Activated CD8-positive, alpha-beta T cell treated with anti-CD3 and anti-CD28 coated beads for 36 hours (primary cell): ENCODE measurements around the gene MYG1. TPM values are rescaled to one million over a fixed set of nuclear protein-coding genes. Genes with fewer than 3 reads are reported as not detected.

Experiments used
- ATAC-seq: fragments of 200-7000 bp; cut with Tn5 transposase; one replicate; pipeline ENCODE4 v1.10.0; 2021; ENCODE audit warnings: mild to moderate bottlenecking, moderate library complexity
- CTCF ChIA-PET: fragments of 350-600 bp; sonication (Branson Sonifier 250); formaldehyde crosslinking; loops from one replicate; lab custom pipeline; 2021; ENCODE audit warnings: antibody characterized with exemption; lab: Charles Lee
- POLR2A ChIA-PET: fragments of 350-600 bp; sonication (Branson Sonifier 250); formaldehyde crosslinking; loops from one replicate; lab custom pipeline; 2021; ENCODE audit warnings: antibody characterized with exemption; lab: Charles Lee
- DNase-seq: peaks from one replicate; pipeline ENCODE4 v3.0.0-alpha.2; 2020
- H3K27ac Mint-ChIP-seq: one replicate; pipeline ENCODE4 v1.8.0; 2021; ENCODE audit warnings: mild to moderate bottlenecking, mixed read lengths
- H3K27me3 Mint-ChIP-seq: one replicate; pipeline ENCODE4 v1.8.0; 2021; ENCODE audit warnings: mixed read lengths
- H3K36me3 Mint-ChIP-seq: one replicate; pipeline ENCODE4 v1.8.0; 2021; ENCODE audit warnings: low read depth, mixed read lengths
- H3K4me1 Mint-ChIP-seq: one replicate; pipeline ENCODE4 v1.8.0; 2021; ENCODE audit warnings: low read depth, mixed read lengths
- H3K4me3 Mint-ChIP-seq: one replicate; pipeline ENCODE4 v1.8.0; 2021; ENCODE audit warnings: mild to moderate bottlenecking, moderate library complexity, mixed read lengths
- H3K9me3 Mint-ChIP-seq: one replicate; pipeline ENCODE4 v1.8.0; 2021; ENCODE audit warnings: mixed read lengths
- intact Hi-C: fragments of 100-400 bp; cut with micrococcal nuclease; formaldehyde crosslinking; loops from one replicate; pipeline ENCODE4 v1.10.0; 2022
- total RNA-seq, 2 experiments: library from RNA; stranded (reverse); gene quantifications; one replicate each; pipeline ENCODE4 v1.2.3, GENCODE V29; 2021
- TF ChIP-seq, protein P1 (sequence below): fragments of 200-600 bp; IDR thresholded peaks from one replicate; pipeline ENCODE4 v1.8.0; 2022; ENCODE audit warnings: antibody characterized with exemption, mild to moderate bottlenecking

MYG1 gene, protein sequence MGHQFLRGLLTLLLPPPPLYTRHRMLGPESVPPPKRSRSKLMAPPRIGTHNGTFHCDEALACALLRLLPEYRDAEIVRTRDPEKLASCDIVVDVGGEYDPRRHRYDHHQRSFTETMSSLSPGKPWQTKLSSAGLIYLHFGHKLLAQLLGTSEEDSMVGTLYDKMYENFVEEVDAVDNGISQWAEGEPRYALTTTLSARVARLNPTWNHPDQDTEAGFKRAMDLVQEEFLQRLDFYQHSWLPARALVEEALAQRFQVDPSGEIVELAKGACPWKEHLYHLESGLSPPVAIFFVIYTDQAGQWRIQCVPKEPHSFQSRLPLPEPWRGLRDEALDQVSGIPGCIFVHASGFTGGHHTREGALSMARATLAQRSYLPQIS
- 10 to 100 TPM; 69.5 to 70.9 TPM for total RNA-seq

DNA sequence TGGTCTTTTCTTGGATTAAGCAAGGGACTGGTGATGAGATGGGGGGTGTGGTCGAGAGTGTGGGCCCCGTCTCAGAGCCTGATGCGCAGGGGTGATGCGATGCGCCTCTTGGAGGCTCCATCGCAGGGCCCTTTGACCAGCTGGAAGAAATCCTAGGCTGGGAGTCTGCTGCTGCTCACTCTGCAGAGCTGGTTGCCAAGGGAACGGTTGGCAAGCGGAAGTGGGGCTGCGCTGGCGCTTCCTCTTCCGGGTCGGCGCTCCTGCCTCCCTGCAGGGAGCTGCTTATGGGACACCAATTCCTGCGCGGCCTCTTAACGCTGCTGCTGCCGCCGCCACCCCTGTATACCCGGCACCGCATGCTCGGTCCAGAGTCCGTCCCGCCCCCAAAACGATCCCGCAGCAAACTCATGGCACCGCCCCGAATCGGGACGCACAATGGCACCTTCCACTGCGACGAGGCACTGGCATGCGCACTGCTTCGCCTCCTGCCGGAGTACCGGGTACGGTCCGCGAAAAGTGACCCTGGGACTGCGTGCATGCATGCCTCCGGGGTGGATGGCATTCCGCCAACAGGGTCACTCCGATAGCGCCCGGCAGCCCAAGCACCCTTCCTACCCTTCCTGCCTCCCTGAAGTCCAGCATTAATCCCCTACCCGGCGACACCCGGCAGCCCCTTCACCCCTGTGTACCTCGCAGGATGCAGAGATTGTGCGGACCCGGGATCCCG lies at the start of gene MYG1:
Gene MYG1, plus strand, starts transcription at position 242 of the 727 bp plus-strand sequence. Its CDS starts 43 bp downstream, at position 285.
- TF ChIP-seq, protein P1, sequence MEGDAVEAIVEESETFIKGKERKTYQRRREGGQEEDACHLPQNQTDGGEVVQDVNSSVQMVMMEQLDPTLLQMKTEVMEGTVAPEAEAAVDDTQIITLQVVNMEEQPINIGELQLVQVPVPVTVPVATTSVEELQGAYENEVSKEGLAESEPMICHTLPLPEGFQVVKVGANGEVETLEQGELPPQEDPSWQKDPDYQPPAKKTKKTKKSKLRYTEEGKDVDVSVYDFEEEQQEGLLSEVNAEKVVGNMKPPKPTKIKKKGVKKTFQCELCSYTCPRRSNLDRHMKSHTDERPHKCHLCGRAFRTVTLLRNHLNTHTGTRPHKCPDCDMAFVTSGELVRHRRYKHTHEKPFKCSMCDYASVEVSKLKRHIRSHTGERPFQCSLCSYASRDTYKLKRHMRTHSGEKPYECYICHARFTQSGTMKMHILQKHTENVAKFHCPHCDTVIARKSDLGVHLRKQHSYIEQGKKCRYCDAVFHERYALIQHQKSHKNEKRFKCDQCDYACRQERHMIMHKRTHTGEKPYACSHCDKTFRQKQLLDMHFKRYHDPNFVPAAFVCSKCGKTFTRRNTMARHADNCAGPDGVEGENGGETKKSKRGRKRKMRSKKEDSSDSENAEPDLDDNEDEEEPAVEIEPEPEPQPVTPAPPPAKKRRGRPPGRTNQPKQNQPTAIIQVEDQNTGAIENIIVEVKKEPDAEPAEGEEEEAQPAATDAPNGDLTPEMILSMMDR: no peak
- peak; percentile 73 for ATAC-seq
- peaks cover 64% of the 10 kb centered on the region for H3K4me1 Mint-ChIP-seq
- intact Hi-C loops: no loop called here
- ChIA-PET POLR2A (interaction anchor here (0.6 to 2.9 kb wide), 16 partner anchors 8 to 218 kb away, joined by 3 to 16 read pairs (median 4); partner anchors contain the start of genes AAAS, CSAD, TARBP2 and ZNF740), CTCF (interaction anchor here (0.9 to 14.0 kb wide), 10 partner anchors 11 to 201 kb away, joined by 3 to 143 read pairs (median 4); partner anchors contain the start of gene AAAS)
- no peaks in the 10 kb centered on the region for H3K9me3 Mint-ChIP-seq
- peaks cover 69% of the 10 kb centered on the region for H3K36me3 Mint-ChIP-seq
- peak within 1 kb of the TSS; percentile 90 for H3K4me3 Mint-ChIP-seq
- no peaks in the 10 kb centered on the region for H3K27me3 Mint-ChIP-seq
- H3K27ac Mint-ChIP-seq: peak within 1 kb of the TSS; percentile 91
- DNase-seq: peak; percentile 89

DNA sequence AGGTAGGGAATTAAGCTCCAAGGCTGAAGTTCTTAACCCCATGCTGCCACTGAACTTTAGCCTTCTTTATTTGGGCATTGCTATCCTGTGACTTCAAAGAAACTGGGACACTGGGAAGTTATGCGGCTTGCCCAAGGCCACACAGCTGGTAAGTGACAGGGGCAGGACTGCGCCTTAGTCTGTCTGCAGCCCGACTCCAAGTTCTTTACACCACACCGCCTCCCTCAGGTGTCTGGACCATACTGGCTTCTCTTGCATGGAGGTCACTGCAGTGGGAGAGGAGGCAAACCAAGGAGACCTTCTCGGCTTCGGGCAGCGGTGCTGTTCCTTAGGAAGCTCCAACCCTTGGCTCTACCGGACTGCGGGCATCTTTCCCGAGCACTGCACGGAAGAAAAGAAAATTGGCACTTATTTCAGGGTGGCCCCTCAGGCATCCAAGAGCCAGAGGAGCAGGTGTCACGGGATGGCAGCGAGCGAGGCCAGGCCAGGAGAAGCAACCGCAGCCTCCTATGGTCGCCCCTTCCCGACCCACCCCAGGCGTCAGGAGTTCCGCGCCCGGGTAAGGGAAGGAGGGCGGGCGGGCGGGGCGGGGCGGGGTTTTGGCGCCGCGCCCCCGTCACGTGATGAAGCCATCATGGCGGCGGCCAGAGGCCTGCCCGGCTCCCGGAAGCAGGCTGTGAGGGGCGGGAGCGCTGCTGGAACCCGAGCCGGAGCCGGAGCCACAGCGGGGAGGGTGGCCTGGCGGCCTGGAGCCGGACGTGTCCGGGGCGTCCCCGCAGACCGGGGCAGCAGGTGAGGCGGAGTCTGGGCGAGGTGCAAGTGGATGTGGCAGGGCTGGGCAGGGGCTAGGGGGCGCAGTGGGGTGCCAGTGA lies 47.8 kb upstream of the MYG1 start:
- peaks cover 11% of the 10 kb centered on the region for H3K36me3 Mint-ChIP-seq
- TF ChIP-seq, protein P1: peak; percentile 47
- DNase-seq (peak; percentile 81), ATAC-seq (peak; percentile 90)
- CTCF ChIA-PET: interaction anchor here (0.6 to 6.4 kb wide), 21 partner anchors 9 to 121 kb away, joined by 3 to 100 read pairs (median 4); partner anchors contain the start of genes CSAD, ESPL1, ITGB7 and MYG1
- intact Hi-C loops: loop anchor here (2.0 kb wide), 1 partner anchor 37 kb away; no protein-coding TSS in a partner anchor
- H3K27me3 Mint-ChIP-seq: no peaks in the 10 kb centered on the region
- H3K9me3 Mint-ChIP-seq: no peaks in the 10 kb centered on the region
- peak overlapping the region; percentile 95 for H3K27ac Mint-ChIP-seq
- POLR2A ChIA-PET: interaction anchor here (0.5 to 2.0 kb wide), 16 partner anchors 10 to 172 kb away, joined by 3 to 8 read pairs (median 4); partner anchors contain the start of genes ESPL1, ITGB7, RARG and SPRYD3
- peak overlapping the region; percentile 83 for H3K4me3 Mint-ChIP-seq
- peaks cover 39% of the 10 kb centered on the region for H3K4me1 Mint-ChIP-seq

DNA sequence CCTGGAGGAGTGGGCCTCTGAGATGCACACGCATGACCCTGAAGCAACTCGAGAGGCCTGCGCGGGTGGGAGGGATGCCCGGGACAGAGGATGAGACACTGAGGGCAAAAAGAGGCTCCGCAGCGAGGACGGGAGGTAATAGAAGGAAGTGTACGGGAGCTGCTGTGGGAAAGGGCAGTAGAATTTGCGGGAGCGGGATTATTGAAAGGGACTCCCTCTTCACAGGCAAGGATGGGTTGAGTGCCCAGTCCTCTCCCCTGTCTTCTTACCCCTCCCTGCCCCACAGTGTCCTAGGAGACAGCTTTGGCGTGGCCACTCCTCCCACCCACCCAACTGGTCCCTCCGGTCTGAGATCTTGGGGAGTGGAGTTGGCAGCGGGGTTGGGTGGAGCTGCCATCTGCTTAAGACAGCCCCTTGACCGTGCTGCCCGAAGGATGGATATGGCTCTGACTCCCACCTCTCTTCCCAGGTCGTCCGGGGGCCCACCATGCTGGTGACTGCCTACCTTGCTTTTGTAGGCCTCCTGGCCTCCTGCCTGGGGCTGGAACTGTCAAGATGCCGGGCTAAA lies 47.1 kb upstream of the MYG1 start:
- H3K4me1 Mint-ChIP-seq: peaks cover 39% of the 10 kb centered on the region
- CTCF ChIA-PET: interaction anchor here (0.6 to 6.4 kb wide), 8 partner anchors 9 to 269 kb away, joined by 3 to 100 read pairs (median 3); partner anchors contain the start of gene ESPL1
- ATAC-seq (peak; percentile 6), DNase-seq (no peak)
- TF ChIP-seq, protein P1: no peak
- H3K4me3 Mint-ChIP-seq: peak overlapping the region; percentile 83
- POLR2A ChIA-PET: interaction anchor here (0.9 to 2.0 kb wide), 8 partner anchors 14 to 46 kb away, joined by 3 to 8 read pairs (median 4); partner anchors contain the start of gene ITGB7
- peak overlapping the region; percentile 95 for H3K27ac Mint-ChIP-seq
- peaks cover 11% of the 10 kb centered on the region for H3K36me3 Mint-ChIP-seq
- intact Hi-C loops: loop anchor here (2.0 kb wide), 1 partner anchor 38 kb away; no protein-coding TSS in a partner anchor
- no peaks in the 10 kb centered on the region for H3K9me3 Mint-ChIP-seq
- no peaks in the 10 kb centered on the region for H3K27me3 Mint-ChIP-seq

DNA sequence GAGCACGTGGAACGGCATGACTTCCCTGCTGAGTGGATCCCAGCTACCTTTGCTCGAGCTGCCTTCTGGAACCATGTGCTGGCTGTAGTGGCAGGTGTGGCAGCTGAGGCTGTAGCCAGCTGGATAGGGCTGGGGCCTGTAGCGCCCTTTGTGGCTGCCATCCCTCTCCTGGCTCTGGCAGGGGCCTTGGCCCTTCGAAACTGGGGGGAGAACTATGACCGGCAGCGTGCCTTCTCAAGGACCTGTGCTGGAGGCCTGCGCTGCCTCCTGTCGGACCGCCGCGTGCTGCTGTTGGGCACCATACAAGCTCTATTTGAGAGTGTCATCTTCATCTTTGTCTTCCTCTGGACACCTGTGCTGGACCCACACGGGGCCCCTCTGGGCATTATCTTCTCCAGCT lies 46.2 kb upstream of the MYG1 start:
- no peaks in the 10 kb centered on the region for H3K9me3 Mint-ChIP-seq
- intact Hi-C loops: loop anchor here (2.0 kb wide), 1 partner anchor 38 kb away; no protein-coding TSS in a partner anchor
- no peaks in the 10 kb centered on the region for H3K27me3 Mint-ChIP-seq
- ChIA-PET POLR2A (interaction anchor here (0.9 to 1.8 kb wide), 6 partner anchors 12 to 68 kb away, joined by 3 to 8 read pairs (median 4); partner anchors contain the start of genes ITGB7 and RARG), CTCF (interaction anchor here (1.0 to 6.4 kb wide), 8 partner anchors 8 to 94 kb away, joined by 3 to 100 read pairs (median 4); partner anchors contain the start of genes AAAS and ESPL1)
- peaks cover 39% of the 10 kb centered on the region for H3K4me1 Mint-ChIP-seq
- H3K36me3 Mint-ChIP-seq: peaks cover 11% of the 10 kb centered on the region
- DNase-seq: no peak
- TF ChIP-seq, protein P1: no peak
- H3K4me3 Mint-ChIP-seq: peak overlapping the region; percentile 83
- peak overlapping the region; percentile 95 for H3K27ac Mint-ChIP-seq
- ATAC-seq: no peak
